B cell (primary cell): ENCODE data around the gene GPR176. TPM values are rescaled to one million over a fixed set of nuclear protein-coding genes. Genes with fewer than 3 reads are reported as not detected.

ENCODE experiments used
- ATAC-seq: fragments of 200-7000 bp; cut with Tn5 transposase; one replicate; pipeline ENCODE4 v1.10.0; 2021; ENCODE audit warnings: low read depth, mild to moderate bottlenecking, moderate number of reproducible peaks, moderate library complexity
- CTCF ChIA-PET: fragments of 350-600 bp; sonication (Branson Sonifier 250); formaldehyde crosslinking; loops from one replicate; lab custom pipeline; 2021; ENCODE audit warnings: antibody characterized with exemption, inconsistent platforms; lab: Charles Lee
- POLR2A ChIA-PET: fragments of 350-600 bp; sonication (Branson Sonifier 250); formaldehyde crosslinking; loops from one replicate; lab custom pipeline; 2021; ENCODE audit warnings: antibody characterized with exemption; lab: Charles Lee
- DNase-seq: peaks from one replicate; pipeline ENCODE4 v3.0.0; 2013
- H2AFZ ChIP-seq: 2 replicates; pipeline ENCODE4 v1.6.1; 2012; ENCODE audit warnings: mild to moderate bottlenecking, low read depth, low read length; ENCODE audit not compliant: insufficient read depth, poor library complexity, severe bottlenecking
- H3K27ac ChIP-seq, 2 donors: 1 replicate in 1 of 2; 2 replicates in 1 of 2; pipeline ENCODE4 v1.5.1; 2012 to 2013; ENCODE audit warnings: low read length in 2 of 2, mild to moderate bottlenecking in 2 of 2, moderate library complexity in 1 of 2
- H3K27me3 ChIP-seq, 4 experiments: fragments of 200-600 bp in 1 of 4; sonication (generic) in 1 of 4; replicated peaks in 1 of 4; 1 replicate in 2 of 4; 2 replicates in 2 of 4; pipeline versions ENCODE4 v1.6.1 to v1.7.0; 2013 to 2016; ENCODE audit warnings: low read length in 3 of 4, mild to moderate bottlenecking in 2 of 4, mixed read lengths in 1 of 4, moderate library complexity in 1 of 4; ENCODE audit not compliant: insufficient read depth in 4 of 4, control insufficient read depth in 3 of 4; ENCODE audit errors: control extremely low read depth in 1 of 4
- H3K36me3 ChIP-seq, 2 experiments: replicated peaks in 1 of 2; 1 replicate in 1 of 2; 2 replicates in 1 of 2; pipeline versions ENCODE4 v1.6.1 to v1.7.1; 2013; ENCODE audit warnings: low read length in 1 of 2; ENCODE audit not compliant: insufficient read depth in 2 of 2, control insufficient read depth in 1 of 2; ENCODE audit errors: control extremely low read depth in 1 of 2, extremely low read depth in 1 of 2
- H3K4me1 ChIP-seq, 2 donors: fragments of 200-600 bp in 1 of 2; sonication (generic) in 1 of 2; 1 replicate in 1 of 2; 2 replicates in 1 of 2; pipeline versions ENCODE4 v1.5.1 to v1.6.1; 2013 to 2017; ENCODE audit warnings: low read length in 2 of 2; ENCODE audit not compliant: control insufficient read depth in 2 of 2, insufficient read depth in 2 of 2
- H3K4me2 ChIP-seq: replicated peaks from 2 replicates; pipeline ENCODE3; 2012; ENCODE audit warnings: mild to moderate bottlenecking, low read depth, low read length; ENCODE audit not compliant: poor library complexity, severe bottlenecking
- H3K4me3 ChIP-seq, 5 experiments: fragments of 200-600 bp in 1 of 5; sonication (generic) in 1 of 5; 1 replicate in 3 of 5; 2 replicates in 2 of 5; pipeline versions ENCODE4 v1.5.1 to v1.7.0; 2011 to 2016; ENCODE audit warnings: low read length in 4 of 5, mild to moderate bottlenecking in 4 of 5, low read depth in 2 of 5, control low read depth in 1 of 5, moderate library complexity in 1 of 5; ENCODE audit not compliant: insufficient read depth in 1 of 5; ENCODE audit errors: control extremely low read depth in 1 of 5, extremely low read depth in 1 of 5
- H3K79me2 ChIP-seq: fragments of 200-600 bp; sonication (generic); one replicate; pipeline ENCODE4 v1.6.0; 2016; ENCODE audit warnings: low read length; ENCODE audit not compliant: control insufficient read depth, insufficient read depth
- H3K9ac ChIP-seq: fragments of 200-600 bp; sonication (generic); 2 replicates; pipeline ENCODE4 v1.6.1; 2017; ENCODE audit warnings: mild to moderate bottlenecking, low read length, moderate library complexity
- H3K9me3 ChIP-seq, 3 donors: one replicate each; pipeline versions ENCODE4 v1.6.1 to v1.7.1; 2013; ENCODE audit warnings: low read length in 2 of 3; ENCODE audit not compliant: control insufficient read depth in 2 of 3, insufficient read depth in 1 of 3; ENCODE audit errors: control extremely low read depth in 1 of 3
- H4K20me1 ChIP-seq: 2 replicates; pipeline ENCODE4 v1.6.0; 2012; ENCODE audit warnings: mild to moderate bottlenecking, low read length; ENCODE audit not compliant: insufficient read depth, control insufficient read depth, poor library complexity, severe bottlenecking
- H3K27ac Mint-ChIP-seq: one replicate; pipeline ENCODE4 v1.8.0; 2021; ENCODE audit warnings: mixed read lengths
- H3K27me3 Mint-ChIP-seq: one replicate; pipeline ENCODE4 v1.8.0; 2021; ENCODE audit warnings: mixed read lengths
- H3K4me1 Mint-ChIP-seq: one replicate; pipeline ENCODE4 v1.8.0; 2021; ENCODE audit warnings: mixed read lengths
- H3K4me3 Mint-ChIP-seq: one replicate; pipeline ENCODE4 v1.8.0; 2021; ENCODE audit warnings: mixed read lengths
- H3K9me3 Mint-ChIP-seq: one replicate; pipeline ENCODE4 v1.8.0; 2022; ENCODE audit warnings: mixed read lengths; ENCODE audit not compliant: insufficient read depth
- EZH2 ChIP-seq: IDR thresholded peaks from 2 replicates; pipeline ENCODE4 v1.6.1; 2012; ENCODE audit warnings: borderline replicate concordance, low read depth, mild to moderate bottlenecking, moderate library complexity, low read length; ENCODE audit not compliant: insufficient read depth, poor library complexity, severe bottlenecking
- WGBS: methylation state at CpG from one replicate; pipeline ENCODE4 v1.1.5; 2013; ENCODE audit warnings: missing lambda C conversion rate; ENCODE audit not compliant: insufficient coverage; 5-methylcytosine and 5-hydroxymethylcytosine counted together
- intact Hi-C: fragments of 100-400 bp; cut with micrococcal nuclease; formaldehyde crosslinking; loops from one replicate; pipeline ENCODE4 v1.10.0; 2022
- polyA plus RNA-seq: library from polyadenylated mRNA; depleted of rRNA; stranded (reverse); fragments of >200 nt; gene quantifications from 2 replicates; pipeline ENCODE4 v1.2.3, GENCODE V29; 2012
- total RNA-seq, 2 donors: library from RNA; stranded (reverse); fragments of 120-200 nt in 1 of 2; gene quantifications; 1 replicate in 1 of 2; 2 replicates in 1 of 2; pipeline versions ENCODE4 v1.2.3 to v1.2.4, GENCODE V29; 2013 to 2022
- TF ChIP-seq, protein P1 (sequence below): fragments of 200-600 bp; IDR thresholded peaks from one replicate; pipeline ENCODE4 v1.8.0; 2022; ENCODE audit warnings: antibody characterized with exemption, mild to moderate bottlenecking

Gene GPR176
- total and polyA plus RNA-seq, 2 donors (not counting 1 experiment from before 2014, with no cell fraction given) = 0.07 to 0.30 TPM

DNA sequence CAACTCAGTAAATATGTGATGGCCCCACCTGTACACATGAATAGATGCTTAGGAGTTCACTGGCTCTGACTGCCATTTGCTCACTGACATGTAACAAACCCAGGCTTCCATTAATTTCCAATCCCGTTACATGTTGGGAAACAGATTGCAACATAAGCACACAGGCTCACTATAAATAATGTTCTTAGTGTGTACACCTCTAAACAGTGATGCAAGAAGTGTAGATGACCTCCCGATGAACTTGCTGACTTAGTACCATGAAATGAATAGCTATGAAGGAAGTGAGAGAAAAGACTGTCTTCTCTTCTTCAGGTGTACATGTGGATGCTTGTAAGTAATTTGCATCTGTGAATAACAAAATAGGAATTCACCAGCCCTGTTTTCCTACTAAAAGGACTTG, 116.0 kb downstream of the GPR176 start:
- no peak for DNase-seq
- no peak for TF ChIP-seq EZH2
- TF ChIP-seq, protein P1, sequence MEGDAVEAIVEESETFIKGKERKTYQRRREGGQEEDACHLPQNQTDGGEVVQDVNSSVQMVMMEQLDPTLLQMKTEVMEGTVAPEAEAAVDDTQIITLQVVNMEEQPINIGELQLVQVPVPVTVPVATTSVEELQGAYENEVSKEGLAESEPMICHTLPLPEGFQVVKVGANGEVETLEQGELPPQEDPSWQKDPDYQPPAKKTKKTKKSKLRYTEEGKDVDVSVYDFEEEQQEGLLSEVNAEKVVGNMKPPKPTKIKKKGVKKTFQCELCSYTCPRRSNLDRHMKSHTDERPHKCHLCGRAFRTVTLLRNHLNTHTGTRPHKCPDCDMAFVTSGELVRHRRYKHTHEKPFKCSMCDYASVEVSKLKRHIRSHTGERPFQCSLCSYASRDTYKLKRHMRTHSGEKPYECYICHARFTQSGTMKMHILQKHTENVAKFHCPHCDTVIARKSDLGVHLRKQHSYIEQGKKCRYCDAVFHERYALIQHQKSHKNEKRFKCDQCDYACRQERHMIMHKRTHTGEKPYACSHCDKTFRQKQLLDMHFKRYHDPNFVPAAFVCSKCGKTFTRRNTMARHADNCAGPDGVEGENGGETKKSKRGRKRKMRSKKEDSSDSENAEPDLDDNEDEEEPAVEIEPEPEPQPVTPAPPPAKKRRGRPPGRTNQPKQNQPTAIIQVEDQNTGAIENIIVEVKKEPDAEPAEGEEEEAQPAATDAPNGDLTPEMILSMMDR = no peak
- no peak overlapping the region for H3K4me3 ChIP-seq
- H3K27me3 ChIP-seq = peaks cover 0 to 5% (median 0%) of the 10 kb centered on the region in 4 experiments
- H3K36me3 ChIP-seq = no peaks in the 10 kb centered on the region
- no peaks in the 10 kb centered on the region for H3K4me1 ChIP-seq
- H3K27me3 Mint-ChIP-seq = peaks cover 31% of the 10 kb centered on the region
- H3K79me2 ChIP-seq = no peaks in the 10 kb centered on the region
- no peaks in the 10 kb centered on the region for H4K20me1 ChIP-seq
- ChIA-PET POLR2A (no interaction called here), CTCF (interaction anchor here (1.3 kb wide), 1 partner anchor 540 kb away, joined by 3 read pairs; no protein-coding TSS in a partner anchor)
- no CpG with 5 or more reads among the region's 2 CpGs for WGBS
- ATAC-seq = no peak
- H3K9ac ChIP-seq = no peak overlapping the region
- no peak overlapping the region for H2AFZ ChIP-seq
- H3K27ac ChIP-seq = no peak overlapping the region
- no peak overlapping the region for H3K27ac Mint-ChIP-seq
- intact Hi-C loops = no loop called here
- H3K4me3 Mint-ChIP-seq = no peak overlapping the region
- no peaks in the 10 kb centered on the region for H3K9me3 Mint-ChIP-seq
- no peaks in the 10 kb centered on the region for H3K4me1 Mint-ChIP-seq
- H3K4me2 ChIP-seq = no peak overlapping the region
- no peaks in the 10 kb centered on the region for H3K9me3 ChIP-seq

DNA sequence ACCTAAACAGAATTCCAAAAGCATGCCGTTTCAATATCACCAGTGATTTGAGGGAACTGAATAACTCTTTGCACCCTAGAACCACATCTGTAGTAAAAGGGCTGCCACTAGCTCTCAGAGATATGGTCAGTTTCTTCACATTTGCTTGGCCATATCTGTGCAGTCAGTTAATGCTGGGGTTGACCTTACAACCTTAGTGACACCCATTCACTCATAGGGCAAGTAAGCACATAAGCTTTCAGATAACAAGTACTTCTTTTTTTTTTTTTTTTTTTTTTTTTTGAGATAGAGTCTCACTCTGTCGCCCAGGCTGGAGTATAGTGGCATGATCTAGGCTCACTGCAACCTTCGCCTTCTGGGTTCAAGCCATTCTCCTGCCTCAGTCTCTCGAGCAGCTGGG, 117.0 kb downstream of the GPR176 start:
- no peak overlapping the region for H3K9ac ChIP-seq
- no peaks in the 10 kb centered on the region for H4K20me1 ChIP-seq
- no peaks in the 10 kb centered on the region for H3K9me3 Mint-ChIP-seq
- H3K79me2 ChIP-seq = no peaks in the 10 kb centered on the region
- H3K9me3 ChIP-seq = no peaks in the 10 kb centered on the region
- DNase-seq (no peak), ATAC-seq (no peak)
- no peaks in the 10 kb centered on the region for H3K4me1 ChIP-seq
- H3K27ac ChIP-seq = no peak overlapping the region
- intact Hi-C loops = no loop called here
- no peak overlapping the region for H3K4me2 ChIP-seq
- no peak overlapping the region for H2AFZ ChIP-seq
- POLR2A ChIA-PET = no interaction called here
- H3K4me1 Mint-ChIP-seq = no peaks in the 10 kb centered on the region
- H3K4me3 Mint-ChIP-seq = no peak overlapping the region
- WGBS = 100% methylated on average over 3 of the region's 4 CpGs
- CTCF ChIA-PET = interaction anchor here (1.4 to 2.4 kb wide), 2 partner anchors 14 to 471 kb away, joined by 3 to 5 read pairs; no protein-coding TSS in a partner anchor
- no peaks in the 10 kb centered on the region for H3K36me3 ChIP-seq
- no peak overlapping the region for H3K4me3 ChIP-seq
- no peak for TF ChIP-seq EZH2
- TF ChIP-seq, protein P1 = no peak
- H3K27ac Mint-ChIP-seq = no peak overlapping the region
- H3K27me3 Mint-ChIP-seq = peaks cover 26% of the 10 kb centered on the region
- peaks cover 0 to 5% (median 0%) of the 10 kb centered on the region in 4 experiments for H3K27me3 ChIP-seq
